Testis (tissue), 3 donors: ENCODE measurements around the gene LCLAT1. TPM values are rescaled to one million over a fixed set of nuclear protein-coding genes. Genes with fewer than 3 reads are reported as not detected.

Source experiments
- DNase-seq: peaks from one replicate; pipeline ENCODE4 v3.0.0-alpha.2; 2019
- H3K27ac ChIP-seq, 2 donors: fragments of 200-600 bp; sonication (generic); one replicate each; pipeline ENCODE4 v1.5.1; 2019
- H3K27me3 ChIP-seq: fragments of 200-600 bp; sonication (generic); one replicate; pipeline ENCODE4 v1.5.1; 2019
- H3K36me3 ChIP-seq: fragments of 200-600 bp; sonication (generic); one replicate; pipeline ENCODE4 v1.5.1; 2017; ENCODE audit warnings: low read depth; ENCODE audit errors: missing control alignments
- H3K4me1 ChIP-seq: fragments of 200-600 bp; sonication (generic); one replicate; pipeline ENCODE4 v1.5.1; 2019
- H3K4me3 ChIP-seq, 2 donors: fragments of 200-600 bp; sonication (generic); one replicate each; pipeline ENCODE4 v1.5.1; 2017 to 2019
- H3K9me3 ChIP-seq: fragments of 200-600 bp; sonication (generic); one replicate; pipeline ENCODE4 v1.5.1; 2017
- POLR2A ChIP-seq: fragments of 450-650 bp; IDR thresholded peaks from one replicate; pipeline ENCODE4 v1.6.1; 2017; ENCODE audit warnings: antibody characterized with exemption, mild to moderate bottlenecking, moderate library complexity
- WGBS, 2 donors: methylation state at CpG; one replicate each; pipeline ENCODE4 v1.1.5; 2018; 5-methylcytosine and 5-hydroxymethylcytosine counted together
- intact Hi-C: fragments of 100-400 bp; cut with DNase I; formaldehyde crosslinking; loops from one replicate; pipeline ENCODE4 v1.15.1; 2023; ENCODE audit warnings: low total_unique reads
- polyA plus RNA-seq: library from polyadenylated mRNA; stranded (reverse); fragments of 350-450 nt; fragmentation: Illumina TruSeq; extraction: RNeasy Lipid Tissue Mini Kit (QIAGEN cat#74804); gene quantifications from one replicate; pipeline ENCODE4 v1.2.3, GENCODE V29; 2014; ENCODE audit warnings: low read depth, low replicate concordance; ENCODE audit not compliant: insufficient read depth
- total RNA-seq, 2 donors: library from RNA; depleted of rRNA; stranded (reverse); fragments of >200 nt; gene quantifications; one replicate each; pipeline ENCODE4 v1.2.3, GENCODE V29; 2016
- TF ChIP-seq, protein P1 (sequence below), 3 experiments: fragments of 450-650 bp in 2 of 3; fragments of 200-600 bp in 1 of 3; sonication (generic) in 1 of 3; IDR thresholded peaks; one replicate each; pipeline ENCODE4 v1.5.1; 2016 to 2019; ENCODE audit warnings: antibody characterized with exemption in 3 of 3, mild to moderate bottlenecking in 2 of 3, moderate library complexity in 1 of 3

LCLAT1 gene
- total and polyA plus RNA-seq, 3 donors from 2014 or later = 11.1 to 39.4 (median 34.9) TPM

- no peak overlapping the region for H3K27ac ChIP-seq
- WGBS, 2 donors = 86 to 98% methylated on average over 2 of the region's 2 CpGs
Measured at GRCh38 chr2:30670453-30670852, 223.4 kb downstream of the LCLAT1 start.

GRCh38 chr2:30673127-30673526, 226.1 kb downstream of the LCLAT1 start:
- no peak overlapping the region for H3K4me3 ChIP-seq
- no peaks in the 10 kb centered on the region for H3K4me1 ChIP-seq
- no peaks in the 10 kb centered on the region for H3K36me3 ChIP-seq
- H3K27me3 ChIP-seq = no peaks in the 10 kb centered on the region
- no peak for TF ChIP-seq POLR2A
- TF ChIP-seq, protein P1, sequence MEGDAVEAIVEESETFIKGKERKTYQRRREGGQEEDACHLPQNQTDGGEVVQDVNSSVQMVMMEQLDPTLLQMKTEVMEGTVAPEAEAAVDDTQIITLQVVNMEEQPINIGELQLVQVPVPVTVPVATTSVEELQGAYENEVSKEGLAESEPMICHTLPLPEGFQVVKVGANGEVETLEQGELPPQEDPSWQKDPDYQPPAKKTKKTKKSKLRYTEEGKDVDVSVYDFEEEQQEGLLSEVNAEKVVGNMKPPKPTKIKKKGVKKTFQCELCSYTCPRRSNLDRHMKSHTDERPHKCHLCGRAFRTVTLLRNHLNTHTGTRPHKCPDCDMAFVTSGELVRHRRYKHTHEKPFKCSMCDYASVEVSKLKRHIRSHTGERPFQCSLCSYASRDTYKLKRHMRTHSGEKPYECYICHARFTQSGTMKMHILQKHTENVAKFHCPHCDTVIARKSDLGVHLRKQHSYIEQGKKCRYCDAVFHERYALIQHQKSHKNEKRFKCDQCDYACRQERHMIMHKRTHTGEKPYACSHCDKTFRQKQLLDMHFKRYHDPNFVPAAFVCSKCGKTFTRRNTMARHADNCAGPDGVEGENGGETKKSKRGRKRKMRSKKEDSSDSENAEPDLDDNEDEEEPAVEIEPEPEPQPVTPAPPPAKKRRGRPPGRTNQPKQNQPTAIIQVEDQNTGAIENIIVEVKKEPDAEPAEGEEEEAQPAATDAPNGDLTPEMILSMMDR (IDR thresholded peaks at IDR 0.05) = no peak
- no peak overlapping the region for H3K27ac ChIP-seq
- no peak for DNase-seq
- intact Hi-C loops = no loop called here
- no peaks in the 10 kb centered on the region for H3K9me3 ChIP-seq
- WGBS, 2 donors = 85 to 96% methylated on average over 4 of the region's 4 CpGs

More at GRCh38 chr2:30670453-30670852, 223.4 kb downstream of the LCLAT1 start:
- Histone ChIP-seq H3K9me3 (no peaks in the 10 kb centered on the region), H3K27me3 (no peaks in the 10 kb centered on the region), H3K4me1 (no peaks in the 10 kb centered on the region), H3K4me3 (no peak overlapping the region), H3K36me3 (no peaks in the 10 kb centered on the region)
- no peak for DNase-seq
- intact Hi-C loops = no loop called here
- no peak for TF ChIP-seq POLR2A
- TF ChIP-seq, protein P1 (IDR thresholded peaks at IDR 0.05) = no peak

DNA sequence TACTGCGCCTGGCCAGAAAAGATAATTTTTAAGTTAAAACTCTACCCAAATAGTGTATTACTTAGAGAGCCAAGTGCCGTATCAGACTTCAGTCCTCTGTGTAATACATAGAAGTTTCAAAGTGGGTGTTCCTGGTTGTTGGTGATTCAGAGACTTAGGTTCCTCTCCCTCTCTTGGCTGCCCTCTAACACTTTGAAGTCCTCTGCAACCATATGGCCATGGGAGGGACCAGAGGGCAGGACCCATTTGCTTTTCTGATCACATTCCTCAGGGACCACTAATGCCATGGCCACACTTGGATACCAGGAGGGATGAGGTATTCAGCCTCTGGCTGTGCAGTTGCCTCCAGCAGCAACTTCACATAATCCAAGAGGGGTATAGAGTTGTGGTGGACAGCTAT, 228.7 kb downstream of the LCLAT1 start:
- TF ChIP-seq POLR2A = no peak
- TF ChIP-seq, protein P1 (IDR thresholded peaks at IDR 0.05) = no peak
- intact Hi-C loops = no loop called here
- DNase-seq = no peak
- Histone ChIP-seq H3K4me3 (no peak overlapping the region), H3K36me3 (no peaks in the 10 kb centered on the region), H3K4me1 (no peaks in the 10 kb centered on the region), H3K9me3 (no peaks in the 10 kb centered on the region), H3K27me3 (no peaks in the 10 kb centered on the region), H3K27ac (no peak overlapping the region)
- WGBS, 2 donors = 95% methylated on average over 2 of the region's 2 CpGs

- H3K9me3 ChIP-seq = no peaks in the 10 kb centered on the region
- intact Hi-C loops = no loop called here
- H3K4me1 ChIP-seq = no peaks in the 10 kb centered on the region
Measured at GRCh38 chr2:30677231-30677630, 230.2 kb downstream of the LCLAT1 start.

DNA sequence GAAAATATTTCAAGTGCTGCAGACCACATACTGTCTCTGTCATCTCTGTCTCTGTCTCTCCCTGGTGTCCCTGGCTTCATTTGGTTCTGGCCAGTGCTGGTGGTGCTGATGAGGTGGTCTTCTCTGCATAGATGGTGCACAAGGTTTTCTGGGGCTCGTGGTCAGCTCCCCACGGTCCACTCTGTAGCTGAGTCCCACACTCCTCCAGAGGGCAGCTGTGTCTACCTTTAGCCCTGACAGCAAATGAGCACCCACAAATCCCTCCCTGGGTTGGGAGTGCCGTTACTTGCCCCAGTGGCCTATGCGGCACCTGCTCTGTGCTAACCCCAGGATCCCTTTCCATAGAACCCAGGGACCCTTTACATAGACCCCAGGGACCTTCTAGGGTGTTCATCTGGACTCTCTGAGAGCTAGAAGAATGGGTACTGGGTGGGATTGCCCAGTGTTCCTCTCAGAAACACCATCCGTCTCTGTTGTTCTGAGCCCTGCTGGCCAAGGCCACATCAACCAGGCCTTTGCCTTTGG, 230.9 kb downstream of the LCLAT1 start:
- no peaks in the 10 kb centered on the region for H3K36me3 ChIP-seq
- intact Hi-C loops = no loop called here
- H3K27me3 ChIP-seq = no peaks in the 10 kb centered on the region
- WGBS, 2 donors = 77 to 94% methylated on average over 2 to 5 of the region's 5 CpGs
- no peak for DNase-seq
- no peak overlapping the region for H3K4me3 ChIP-seq
- no peak overlapping the region for H3K27ac ChIP-seq
- no peaks in the 10 kb centered on the region for H3K9me3 ChIP-seq
- no peak for TF ChIP-seq POLR2A
- TF ChIP-seq, protein P1 (IDR thresholded peaks at IDR 0.05) = no peak
- H3K4me1 ChIP-seq = no peaks in the 10 kb centered on the region

More at GRCh38 chr2:30677231-30677630, 230.2 kb downstream of the LCLAT1 start:
- no peak overlapping the region for H3K27ac ChIP-seq
- no peak for DNase-seq
- H3K4me3 ChIP-seq = no peak overlapping the region
- H3K36me3 ChIP-seq = no peaks in the 10 kb centered on the region
- TF ChIP-seq, protein P1 (IDR thresholded peaks at IDR 0.05) = no peak
- TF ChIP-seq POLR2A = no peak
- no peaks in the 10 kb centered on the region for H3K27me3 ChIP-seq
